H1 (cell line): ENCODE results near the gene RDH11.

Experiments used
- NRF1 ChIP-seq: IDR thresholded peaks from 2 replicates; pipeline ENCODE4 v1.6.1; 2011; ENCODE audit warnings: mild to moderate bottlenecking, low read depth, low read length, improper control_type of control experiment
- RFX5 ChIP-seq: IDR thresholded peaks from 2 replicates; pipeline ENCODE4 v1.6.1; 2011; ENCODE audit warnings: low read depth, low read length, improper control_type of control experiment, borderline replicate concordance

DNA sequence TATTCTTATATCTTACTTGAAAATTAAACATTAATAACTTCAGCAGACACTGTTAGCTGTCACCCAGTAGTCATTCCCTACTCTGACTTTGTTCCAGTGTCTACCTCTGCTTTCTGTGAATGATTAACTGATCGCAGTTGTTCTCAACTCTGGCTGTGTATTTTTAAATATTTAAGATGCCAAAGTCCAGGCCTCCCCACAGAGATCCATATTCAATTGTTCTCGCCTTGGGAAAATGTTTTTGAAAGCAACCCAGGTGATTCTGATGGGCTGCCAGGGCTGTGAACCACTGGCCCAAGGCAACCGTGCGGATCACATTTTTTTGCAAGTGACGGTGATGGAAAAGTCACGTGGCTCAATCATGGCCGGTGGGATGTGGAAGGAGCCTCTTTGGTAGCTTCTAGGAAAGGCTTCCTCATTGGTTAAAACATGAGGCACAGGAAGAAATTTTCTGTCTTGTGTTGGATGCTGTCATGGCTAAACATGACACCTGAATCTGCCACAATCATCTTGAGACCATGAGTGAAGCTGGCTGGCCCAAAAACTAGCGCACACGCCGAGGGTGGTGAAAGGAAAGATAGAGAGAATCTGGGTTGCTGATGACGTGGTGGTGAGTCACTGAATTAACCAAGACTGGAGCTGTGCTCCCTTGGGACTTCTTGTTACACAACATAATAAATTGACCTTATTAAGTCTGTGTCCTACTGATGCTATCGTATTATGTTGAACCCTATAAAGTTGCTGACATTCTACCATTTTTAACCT lies 43.4 kb upstream of the RDH11 start:
- no peak for TF ChIP-seq RFX5
- no peak for TF ChIP-seq NRF1
